Endothelial cell of umbilical vein (primary cell): ENCODE results near the gene CDH7. TPM values are rescaled to one million over a fixed set of nuclear protein-coding genes. Genes with fewer than 3 reads are reported as not detected.

ENCODE experiments used
- BruUV-seq: library from RNA; stranded (reverse); fragments of 400-500 nt; replicated peaks from 2 replicates; lab custom pipeline; 2021; lab: Mats Ljungman, UMichigan
- CTCF ChIA-PET: fragments of 300-600, 350-600 bp; sonication (Branson Sonifier 250); formaldehyde crosslinking; loops from one replicate; lab custom pipeline; 2021; ENCODE audit warnings: antibody characterized with exemption, inconsistent platforms; lab: Charles Lee
- POLR2A ChIA-PET: fragments of 300-600, 350-600 bp; sonication (Branson Sonifier 250); formaldehyde crosslinking; loops from one replicate; lab custom pipeline; 2021; ENCODE audit warnings: antibody characterized with exemption, inconsistent platforms; lab: Charles Lee
- DNase-seq: peaks from one replicate; pipeline ENCODE4 v3.0.0-alpha.2; 2011; ENCODE audit warnings: low read depth, low spot score
- FAIRE-seq: peaks from 2 replicates; lab custom pipeline; 2011; peaks lifted over from hg19 to GRCh38; lab: Jason Lieb, UNC
- H2AFZ ChIP-seq: 2 replicates; pipeline ENCODE4 v1.6.0; 2012; ENCODE audit warnings: low read depth, low read length, control low read depth, inconsistent platforms
- H3K27ac ChIP-seq: 2 replicates; pipeline ENCODE4 v1.5.1; 2011; ENCODE audit warnings: low read depth, mild to moderate bottlenecking, control low read depth, low read length, moderate library complexity; ENCODE audit not compliant: insufficient read depth
- H3K27me3 ChIP-seq, 2 experiments: 2 replicates each; pipeline versions ENCODE4 v1.6.0 to v1.6.1; 2011; ENCODE audit warnings: low read length in 2 of 2, mixed read lengths in 1 of 2; ENCODE audit not compliant: control insufficient read depth in 2 of 2, insufficient read depth in 2 of 2
- H3K36me3 ChIP-seq, 2 experiments: 2 replicates in 1 of 2; 3 replicates in 1 of 2; pipeline ENCODE4 v1.5.1; 2011; ENCODE audit warnings: low read length in 2 of 2, mild to moderate bottlenecking in 1 of 2, moderate library complexity in 1 of 2; ENCODE audit not compliant: control insufficient read depth in 2 of 2, insufficient read depth in 2 of 2; ENCODE audit errors: extremely low read depth in 1 of 2
- H3K4me1 ChIP-seq: 3 replicates; pipeline ENCODE4 v1.5.1; 2011; ENCODE audit warnings: mild to moderate bottlenecking, low read length; ENCODE audit not compliant: control insufficient read depth, insufficient read depth; ENCODE audit errors: extremely low read depth
- H3K4me2 ChIP-seq: 2 replicates; pipeline ENCODE4 v1.6.1; 2011; ENCODE audit warnings: low read length, control low read depth, mixed read lengths; ENCODE audit not compliant: insufficient read depth
- H3K4me3 ChIP-seq, 3 experiments: fragments of 200-600 bp in 1 of 3; sonication (generic), shearing (Covaris generic) in 1 of 3; replicated peaks in 1 of 3; 2 replicates each; pipeline ENCODE4 v1.5.1; 2011 to 2016; ENCODE audit warnings: control low read depth in 3 of 3, low read length in 3 of 3, mild to moderate bottlenecking in 2 of 3, inconsistent platforms in 1 of 3, low read depth in 1 of 3, moderate library complexity in 1 of 3; ENCODE audit not compliant: insufficient read depth in 1 of 3
- H3K79me2 ChIP-seq: 2 replicates; pipeline ENCODE4 v1.6.0; 2012; ENCODE audit warnings: low read length, inconsistent platforms; ENCODE audit not compliant: control insufficient read depth, insufficient read depth
- H3K9ac ChIP-seq: replicated peaks from 2 replicates; pipeline ENCODE3; 2011; ENCODE audit warnings: low read length, control low read depth; ENCODE audit not compliant: insufficient read depth; ENCODE audit errors: extremely low read depth
- H3K9me1 ChIP-seq: replicated peaks from 3 replicates; pipeline ENCODE4 v1.6.0; 2011; ENCODE audit warnings: mild to moderate bottlenecking, low read length; ENCODE audit not compliant: control insufficient read depth, insufficient read depth; ENCODE audit errors: extremely low read depth
- H3K9me3 ChIP-seq: replicated peaks from 2 replicates; pipeline ENCODE4 v1.5.1; 2012; ENCODE audit warnings: low read length, inconsistent platforms; ENCODE audit not compliant: control insufficient read depth, insufficient read depth
- H4K20me1 ChIP-seq: replicated peaks from 2 replicates; pipeline ENCODE3; 2011; ENCODE audit warnings: mild to moderate bottlenecking, low read length; ENCODE audit not compliant: control insufficient read depth, insufficient read depth; ENCODE audit errors: extremely low read depth
- CTCF ChIP-seq, 2 donors: IDR thresholded peaks; 1 replicate in 1 of 2; 2 replicates in 1 of 2; pipeline ENCODE4 v1.5.1; 2011; ENCODE audit warnings: low read length in 2 of 2, mild to moderate bottlenecking in 2 of 2, moderate library complexity in 2 of 2, control low read depth in 1 of 2, inconsistent platforms in 1 of 2, low read depth in 1 of 2; ENCODE audit not compliant: insufficient read depth in 1 of 2; ENCODE audit errors: extremely low read depth in 1 of 2
- EZH2 ChIP-seq: IDR thresholded peaks from 2 replicates; pipeline ENCODE4 v1.6.1; 2012; ENCODE audit warnings: borderline replicate concordance, low read depth, mild to moderate bottlenecking, moderate library complexity, low read length, inconsistent platforms; ENCODE audit not compliant: severe bottlenecking
- FOS ChIP-seq: IDR thresholded peaks from 2 replicates; pipeline ENCODE4 v1.6.1; 2011; ENCODE audit warnings: mild to moderate bottlenecking, low read length, moderate library complexity, borderline replicate concordance; ENCODE audit not compliant: insufficient read depth
- GATA2 ChIP-seq: IDR thresholded peaks from 2 replicates; pipeline ENCODE4 v1.7.0; 2011; ENCODE audit warnings: low read depth, mild to moderate bottlenecking, moderate library complexity, mixed read lengths, low read length; ENCODE audit not compliant: insufficient read length, insufficient read depth
- JUN ChIP-seq: IDR thresholded peaks from 2 replicates; pipeline ENCODE4 v1.6.1; 2011; ENCODE audit warnings: borderline replicate concordance, low read depth; ENCODE audit not compliant: insufficient read length, insufficient read depth
- MAX ChIP-seq: IDR thresholded peaks from 2 replicates; pipeline ENCODE4 v1.6.1; 2011; ENCODE audit not compliant: insufficient read depth, insufficient read length
- MYC ChIP-seq: IDR thresholded peaks from one replicate; pipeline ENCODE4 v1.6.1; 2011; ENCODE audit warnings: mild to moderate bottlenecking, low read depth, low read length
- POLR2A ChIP-seq: IDR thresholded peaks from 2 replicates; pipeline ENCODE4 v1.6.1; 2012; ENCODE audit warnings: low read depth, mild to moderate bottlenecking, control low read depth, low read length
- POLR2AphosphoS5 ChIP-seq: IDR thresholded peaks from 2 replicates; pipeline ENCODE4 v1.6.1; 2012; ENCODE audit warnings: low read depth, mild to moderate bottlenecking, control low read depth, low read length, moderate library complexity; ENCODE audit not compliant: insufficient read depth
- dilution Hi-C: fragments of 300-500 bp; cut with MboI; formaldehyde crosslinking; loops from one replicate; pipeline ENCODE4 v1.15.0; 2019; ENCODE audit warnings: low sequenced_read_pairs; ENCODE audit not compliant: extremely low pct_ligation_motif_present
- intact Hi-C: fragments of 100-400 bp; cut with micrococcal nuclease; formaldehyde crosslinking; loops from one replicate; pipeline ENCODE4 v1.10.0; 2022
- polyA plus RNA-seq, 4 experiments: library from polyadenylated mRNA; depleted of rRNA in 3 of 4; stranded (reverse) in 3 of 4; unstranded in 1 of 4; fragments of >200 nt; gene quantifications; 2 replicates each; pipeline versions ENCODE4 v1.2.1 to v1.2.3, GENCODE V29; 2011 to 2012; ENCODE audit warnings: missing spikeins in 1 of 4
- total RNA-seq: library from RNA; stranded (reverse); gene quantifications from 2 replicates; pipeline ENCODE4 v1.2.3, GENCODE V29; 2021

Gene CDH7
- total and polyA plus RNA-seq, 2 donors (not counting 3 experiments of a cell fraction or from before 2014, with no cell fraction given): not detected

- FAIRE-seq (no peak), DNase-seq (no peak)
- H3K4me3 ChIP-seq: no peak overlapping the region
- no peaks in the 10 kb centered on the region for H3K36me3 ChIP-seq
- ChIA-PET POLR2A (no interaction called here), CTCF (no interaction called here)
- no peaks in the 10 kb centered on the region for H3K4me1 ChIP-seq
- H3K79me2 ChIP-seq: no peaks in the 10 kb centered on the region
- H3K27ac ChIP-seq: no peak overlapping the region
- no peaks in the 10 kb centered on the region for H3K9me1 ChIP-seq
- TF ChIP-seq CTCF (IDR thresholded peaks at IDR 0.05; ENCODE audit: extremely low read depth in 1 of 2, insufficient read depth in 1 of 2, low read depth in 1 of 2, low read length in 2 of 2) (no peak), GATA2 (no peak), MAX (no peak), MYC (no peak), JUN (no peak), POLR2AphosphoS5 (no peak), FOS (no peak), POLR2A (no peak), EZH2 (no peak)
- H3K4me2 ChIP-seq: no peak overlapping the region
- H3K27me3 ChIP-seq: no peaks in the 10 kb centered on the region
- no peaks in the 10 kb centered on the region for H3K9me3 ChIP-seq
- BruUV-seq: no TSS peak
- H2AFZ ChIP-seq: no peak overlapping the region
- dilution Hi-C loops (no loop called here), intact Hi-C loops (no loop called here)
- no peak overlapping the region for H3K9ac ChIP-seq
- H4K20me1 ChIP-seq: no peaks in the 10 kb centered on the region
Observed at GRCh38 chr18:65711493-65711892, 39.3 kb upstream of the CDH7 start.
